ENCODE measurements around the gene MARVELD3. TPM values are rescaled to one million over a fixed set of nuclear protein-coding genes. Genes with fewer than 3 reads are reported as not detected.

Gene MARVELD3
- total RNA-seq (not detected in 2 replicates), polyA plus RNA-seq (0.22 TPM in 1 of 2 replicates, not detected in the other), polyA minus RNA-seq (not detected in 2 replicates)
- total RNA-seq (2013), result 0.09 TPM

- Histone ChIP-seq H3K4me1 (ENCODE audit: control insufficient read depth in 2 of 2, insufficient read depth in 2 of 2, low read length in 2 of 2) (peaks cover 16 to 20% of the 10 kb centered on the region in 2 donors), H3K4me2 (replicated peaks; ENCODE audit: low read depth, low read length, poor library complexity, severe bottlenecking) (peak within 1 kb of the TSS; percentile 95), H3K9me3 (ENCODE audit: control extremely low read depth in 1 of 3, control insufficient read depth in 2 of 3, insufficient read depth in 1 of 3, low read length in 2 of 3) (peaks cover 0 to 4% (median 0%) of the 10 kb centered on the region in 3 donors), H2AFZ (ENCODE audit: insufficient read depth, low read depth, low read length, poor library complexity, severe bottlenecking) (peak within 1 kb of the TSS; percentile 69), H3K27ac (ENCODE audit: low read length in 2 of 2) (no peak within 1 kb of the TSS), H3K36me3 (replicated peaks in 1 of 2; ENCODE audit: control extremely low read depth in 1 of 2, control insufficient read depth in 1 of 2, extremely low read depth in 1 of 2, insufficient read depth in 2 of 2, low read length in 1 of 2) (no peaks in the 10 kb centered on the region), H3K9ac (ENCODE audit: low read length) (peak within 1 kb of the TSS; percentile 66), H4K20me1 (ENCODE audit: control insufficient read depth, insufficient read depth, low read length, poor library complexity, severe bottlenecking) (no peaks in the 10 kb centered on the region), H3K79me2 (ENCODE audit: control insufficient read depth, insufficient read depth, low read length) (no peaks in the 10 kb centered on the region), H3K4me3 (ENCODE audit: control extremely low read depth in 1 of 5, extremely low read depth in 1 of 5, insufficient read depth in 1 of 5, low read depth in 2 of 5, low read length in 4 of 5) (peak within 1 kb of the TSS in 4 of 5 experiments; percentile 50 to 64 (median 56)), H3K27me3 (replicated peaks in 1 of 4; ENCODE audit: control extremely low read depth in 1 of 4, control insufficient read depth in 3 of 4, insufficient read depth in 4 of 4, low read length in 3 of 4) (peaks cover 0 to 29% (median 23%) of the 10 kb centered on the region in 4 experiments)
- 3% methylated on average over 95 of the region's 98 CpGs for WGBS (ENCODE audit: insufficient coverage)
- H3K27ac Mint-ChIP-seq, result no peak within 1 kb of the TSS
- no peak for TF ChIP-seq EZH2 (IDR thresholded peaks at IDR 0.05; ENCODE audit: borderline replicate concordance, insufficient read depth, low read depth, low read length, poor library complexity, severe bottlenecking)
- no peak for TF ChIP-seq CTCF (IDR thresholded peaks at IDR 0.05)
- DNase-seq (peak; percentile 42), ATAC-seq (ENCODE audit: low read depth) (peak; percentile 45)
- no peaks in the 10 kb centered on the region for H3K9me3 Mint-ChIP-seq (ENCODE audit: insufficient read depth)
- H3K4me3 Mint-ChIP-seq, result peak within 1 kb of the TSS; percentile 80
- ChIA-PET CTCF (no interaction called here), POLR2A (interaction anchor here (0.6 kb wide), 1 partner anchor 216 kb away, joined by 6 read pairs; no protein-coding TSS in a partner anchor)
- H3K4me1 Mint-ChIP-seq, result peaks cover 9% of the 10 kb centered on the region
- intact Hi-C loops (cut with micrococcal nuclease), result no loop called here
- H3K27me3 Mint-ChIP-seq, result peaks cover 6% of the 10 kb centered on the region
These were observed at the start of gene MARVELD3 for GRCh38 chr16:71626018-71626857. Gene MARVELD3, plus strand, starts transcription at chr16:71626184. Its CDS starts 46 bp downstream, at chr16:71626230.

GRCh38 chr16:71576971-71577370, 49.0 kb upstream of the MARVELD3 start, which contains the start of gene TAT:
Gene TAT, minus strand, starts transcription at chr16:71577092. Its CDS starts 677 bp downstream, at chr16:71576415.
- DNase-seq (no peak), ATAC-seq (ENCODE audit: low read depth) (no peak)
- no peaks in the 10 kb centered on the region for H3K36me3 ChIP-seq (replicated peaks in 1 of 2; ENCODE audit: control extremely low read depth in 1 of 2, control insufficient read depth in 1 of 2, extremely low read depth in 1 of 2, insufficient read depth in 2 of 2, low read length in 1 of 2)
- WGBS (ENCODE audit: insufficient coverage), result 43% methylated on average over 2 of the region's 3 CpGs
- Mint-ChIP-seq H3K4me1 (peaks cover 7% of the 10 kb centered on the region), H3K27ac (no peak within 1 kb of the TSS), H3K27me3 (peaks cover 3% of the 10 kb centered on the region), H3K9me3 (ENCODE audit: insufficient read depth) (no peaks in the 10 kb centered on the region), H3K4me3 (no peak within 1 kb of the TSS)
- peaks cover 0 to 6% (median 0%) of the 10 kb centered on the region in 4 experiments for H3K27me3 ChIP-seq (replicated peaks in 1 of 4; ENCODE audit: control extremely low read depth in 1 of 4, control insufficient read depth in 3 of 4, insufficient read depth in 4 of 4, low read length in 3 of 4)
- peaks cover 0 to 10% of the 10 kb centered on the region in 2 donors for H3K4me1 ChIP-seq (ENCODE audit: control insufficient read depth in 2 of 2, insufficient read depth in 2 of 2, low read length in 2 of 2)
- no peak within 1 kb of the TSS for H3K9ac ChIP-seq (ENCODE audit: low read length)
- no peaks in the 10 kb centered on the region for H4K20me1 ChIP-seq (ENCODE audit: control insufficient read depth, insufficient read depth, low read length, poor library complexity, severe bottlenecking)
- ChIA-PET POLR2A (no interaction called here), CTCF (interaction anchor here (0.9 to 1.7 kb wide), 4 partner anchors 12 to 37 kb away, joined by 4 to 13 read pairs (median 6); no protein-coding TSS in a partner anchor)
- intact Hi-C loops (cut with micrococcal nuclease), result no loop called here
- TF ChIP-seq EZH2 (IDR thresholded peaks at IDR 0.05; ENCODE audit: borderline replicate concordance, insufficient read depth, low read depth, low read length, poor library complexity, severe bottlenecking) (no peak), CTCF (IDR thresholded peaks at IDR 0.05) (no peak)
- H3K79me2 ChIP-seq (ENCODE audit: control insufficient read depth, insufficient read depth, low read length), result no peaks in the 10 kb centered on the region
- no peak within 1 kb of the TSS for H2AFZ ChIP-seq (ENCODE audit: insufficient read depth, low read depth, low read length, poor library complexity, severe bottlenecking)
- no peak within 1 kb of the TSS for H3K4me3 ChIP-seq (ENCODE audit: control extremely low read depth in 1 of 5, extremely low read depth in 1 of 5, insufficient read depth in 1 of 5, low read depth in 2 of 5, low read length in 4 of 5)
- H3K27ac ChIP-seq (ENCODE audit: low read length in 2 of 2), result no peak within 1 kb of the TSS
- H3K4me2 ChIP-seq (replicated peaks; ENCODE audit: low read depth, low read length, poor library complexity, severe bottlenecking), result no peak within 1 kb of the TSS
- H3K9me3 ChIP-seq (ENCODE audit: control extremely low read depth in 1 of 3, control insufficient read depth in 2 of 3, insufficient read depth in 1 of 3, low read length in 2 of 3), result peaks cover 0 to 3% (median 0%) of the 10 kb centered on the region in 3 donors

Data from B cell (primary cell).